H1 (cell line): ENCODE data around the gene CPEB3. TPM values are rescaled to one million over a fixed set of nuclear protein-coding genes. Genes with fewer than 3 reads are reported as not detected.

Source experiments
- ASH2L ChIP-seq: fragments of 200-600, 300-600 bp; sonication (generic); IDR thresholded peaks from one replicate; pipeline ENCODE4 v1.7.1; 2017; ENCODE audit warnings: low read length
- KDM1A ChIP-seq: fragments of 200-600, 300-600 bp; sonication (generic); IDR thresholded peaks from 2 replicates; pipeline ENCODE4 v1.7.1; 2016; ENCODE audit warnings: mild to moderate bottlenecking, low read length, borderline replicate concordance
- RNF2 ChIP-seq: fragments of 200-900, 300-1000 bp; sonication (generic); IDR thresholded peaks from 2 replicates; pipeline ENCODE4 v1.7.1; 2016; ENCODE audit warnings: borderline replicate concordance, low read depth, mild to moderate bottlenecking, antibody characterized with exemption, low read length; ENCODE audit not compliant: poor library complexity, severe bottlenecking; ENCODE audit errors: missing control alignments
- TBP ChIP-seq: IDR thresholded peaks from 2 replicates; pipeline ENCODE4 v1.6.1; 2011; ENCODE audit warnings: low read depth, low read length, improper control_type of control experiment
- polyA plus RNA-seq, 7 experiments: library from polyadenylated mRNA; depleted of rRNA in 3 of 7; stranded (reverse) in 5 of 7; unstranded in 2 of 7; fragments of >200 nt in 5 of 7; fragments of 200-250 nt in 2 of 7; gene quantifications; 1 replicate in 5 of 7; 2 replicates in 1 of 7; 4 replicates in 1 of 7; pipeline versions ENCODE4 v1.2.1 to v1.2.3, GENCODE V29; 2011 to 2013; ENCODE audit warnings: missing spikeins in 2 of 7, mixed read lengths in 2 of 7
- total RNA-seq: library from RNA; stranded (reverse); fragmentation: NEBNext Ultra II Directional; extraction: Animal tissue kit (Norgen Biotek cat#: 25700); gene quantifications from 2 replicates; pipeline ENCODE4 v1.2.1, GENCODE V29; 2021
- TF ChIP-seq, protein P1 (sequence below): IDR thresholded peaks from 2 replicates; pipeline ENCODE4 v1.6.1; 2012; ENCODE audit warnings: inconsistent platforms

Gene CPEB3
- total and polyA plus RNA-seq, 2 of the 8 experiments (the other 6 are each of a cell fraction or from before 2014, with no cell fraction given) = 0.39 to 1.7 TPM

DNA sequence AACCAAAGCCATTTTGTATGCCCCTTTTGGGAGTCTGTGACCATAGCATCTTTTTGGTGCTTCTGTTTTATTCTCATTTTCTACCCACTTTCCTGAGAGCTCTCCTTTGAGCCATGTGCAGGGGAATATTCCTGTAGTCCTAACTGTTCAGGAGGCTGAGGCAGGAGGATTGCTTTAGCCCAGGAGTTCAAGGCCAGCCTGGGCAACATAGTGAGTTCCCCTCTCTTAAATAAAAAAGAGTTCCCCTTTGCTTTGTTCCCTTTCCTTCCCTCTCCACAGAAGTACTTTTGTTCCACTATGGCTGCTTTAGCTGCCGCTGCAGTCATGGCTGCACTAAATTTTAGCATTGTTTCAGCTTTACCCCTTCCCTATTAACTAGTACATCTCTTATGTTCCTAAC, 281.4 kb downstream of the CPEB3 start (continued):
- TF ChIP-seq, protein P1, sequence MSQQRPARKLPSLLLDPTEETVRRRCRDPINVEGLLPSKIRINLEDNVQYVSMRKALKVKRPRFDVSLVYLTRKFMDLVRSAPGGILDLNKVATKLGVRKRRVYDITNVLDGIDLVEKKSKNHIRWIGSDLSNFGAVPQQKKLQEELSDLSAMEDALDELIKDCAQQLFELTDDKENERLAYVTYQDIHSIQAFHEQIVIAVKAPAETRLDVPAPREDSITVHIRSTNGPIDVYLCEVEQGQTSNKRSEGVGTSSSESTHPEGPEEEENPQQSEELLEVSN = no peak
- TF ChIP-seq TBP = no peak
- no peak for TF ChIP-seq KDM1A
- TF ChIP-seq RNF2 = no peak
- no peak for TF ChIP-seq ASH2L
